Stimulated activated CD8-positive, alpha-beta memory T cell treated with anti-CD3 and anti-CD28 coated beads, Interleukin-12 subunit alpha, Interleukin-12 subunit beta, amount 100 ng/mL, for 24 hours (primary cell): ENCODE results near the gene FEN1.

Experiments
- DNase-seq: peaks from one replicate; pipeline ENCODE4 v3.0.0-alpha.2; 2020; ENCODE audit errors: extremely low read depth

Gene FEN1

GRCh38 chr11:61757213-61757862 lies 35.4 kb upstream of the FEN1 start:
- DNase-seq = no peak

DNA sequence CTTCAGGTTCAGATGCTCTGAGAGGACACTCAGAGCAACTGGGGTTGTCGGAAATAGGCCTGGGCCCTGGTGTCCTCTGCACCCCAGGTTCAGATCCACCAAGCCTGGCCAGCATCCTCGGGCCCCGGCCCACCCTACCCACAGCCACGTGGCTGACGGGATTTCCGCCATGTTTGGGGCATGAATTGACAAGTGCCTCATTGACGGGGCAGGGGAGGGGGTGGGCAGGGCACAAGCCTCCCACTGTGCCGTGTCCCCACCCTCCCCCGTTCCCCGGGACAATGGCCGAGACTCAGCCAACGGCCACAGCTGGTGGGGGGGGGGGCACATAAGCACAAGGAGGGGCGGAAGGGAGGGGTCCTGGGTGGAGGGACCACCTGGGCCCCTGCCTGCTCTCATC lies 31.8 kb upstream of the FEN1 start:
- no peak for DNase-seq

DNA sequence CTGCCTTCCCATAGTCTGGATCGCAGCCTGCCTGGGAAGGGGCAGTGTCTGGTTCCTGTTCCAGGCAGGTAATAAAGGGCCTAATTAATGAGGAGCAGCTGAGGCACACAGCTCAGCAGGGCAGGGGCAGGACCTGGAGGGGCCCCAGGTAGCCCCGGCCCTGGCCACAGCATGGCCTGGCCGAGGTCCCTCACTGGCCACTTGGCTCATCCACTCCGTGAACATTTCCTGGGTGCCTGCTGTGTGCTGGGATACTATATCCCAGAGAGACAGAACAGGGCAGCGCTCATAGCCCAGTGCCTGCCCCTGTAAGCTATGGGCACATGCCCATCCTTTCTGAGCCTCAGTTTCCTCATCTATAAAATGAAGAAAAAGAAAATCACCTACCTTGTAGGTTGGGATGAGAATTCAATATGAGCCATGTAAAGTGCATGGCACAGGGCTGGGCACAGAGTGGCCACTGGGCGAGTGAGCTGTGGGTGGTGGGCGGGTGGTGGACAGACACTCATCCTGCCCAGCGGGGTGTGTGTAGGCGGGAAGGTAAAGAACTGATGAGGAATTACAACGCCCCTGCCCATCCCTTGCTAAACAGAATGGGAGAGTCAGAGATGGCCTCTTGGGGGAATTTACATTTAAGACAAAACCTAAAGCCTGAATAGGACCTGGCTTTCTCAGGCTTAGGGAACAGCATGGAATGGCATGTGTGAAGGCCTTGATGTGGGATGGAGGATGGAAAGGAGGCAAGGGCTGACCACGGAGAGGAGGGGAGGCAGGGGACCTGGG lies 31.1 kb upstream of the FEN1 start:
- no peak for DNase-seq

- no peak for DNase-seq
Measured at GRCh38 chr11:61762223-61762615, 30.5 kb upstream of the FEN1 start.

DNA sequence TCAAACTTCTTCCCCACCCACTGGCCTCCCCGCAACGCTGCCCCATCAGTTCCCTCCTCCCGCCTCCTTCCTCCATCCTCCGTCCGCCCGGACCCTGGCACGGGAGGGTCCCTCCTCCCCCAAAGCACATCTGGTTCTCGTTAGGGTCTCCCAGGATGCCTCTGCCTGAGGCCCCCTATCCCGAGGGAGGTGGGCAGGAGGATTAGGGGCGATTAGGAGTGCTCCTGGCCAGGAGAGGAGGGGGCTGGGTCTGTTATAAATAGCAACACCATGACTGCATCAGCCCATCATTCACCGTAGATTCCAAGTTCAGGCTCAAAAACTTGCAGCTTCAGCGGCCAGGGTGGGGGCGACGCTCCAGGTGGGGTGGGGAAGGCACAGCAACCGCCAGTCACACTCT lies 29.9 kb upstream of the FEN1 start:
- DNase-seq = no peak

GRCh38 chr11:61763930-61764605 lies 28.6 kb upstream of the FEN1 start:
- DNase-seq = no peak

DNA sequence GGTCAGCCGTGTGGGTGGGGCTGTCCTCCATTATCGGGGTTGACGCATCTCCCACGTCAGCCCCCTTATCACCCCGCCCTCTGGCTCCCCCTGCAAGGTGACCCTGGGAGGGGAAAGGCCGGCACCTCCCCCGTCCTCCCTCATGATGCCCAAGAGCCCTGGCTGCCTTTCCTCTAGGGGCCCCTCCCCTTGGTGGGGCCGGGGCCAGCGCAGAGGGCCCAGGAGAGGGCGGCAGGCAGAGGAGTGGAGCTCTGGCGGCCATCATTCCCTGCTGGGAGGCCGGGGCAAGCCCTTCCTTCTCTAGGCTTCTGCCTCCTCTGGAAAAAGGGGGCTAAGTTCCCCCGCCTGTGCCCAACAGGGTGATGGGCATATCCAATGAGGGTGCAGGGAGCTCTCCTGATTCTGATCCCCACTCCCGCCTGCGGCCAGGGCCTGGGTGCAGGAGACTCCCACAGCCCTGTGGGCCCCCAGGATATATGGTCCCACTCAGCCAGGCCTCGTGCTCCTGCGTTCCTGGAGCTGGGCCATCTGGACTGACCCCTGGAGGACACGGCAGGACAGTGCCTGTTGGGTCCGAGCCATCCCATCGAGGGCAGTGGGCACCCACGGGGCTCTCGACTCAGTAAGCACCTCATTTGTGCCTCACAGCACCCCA lies 28.0 kb upstream of the FEN1 start:
- no peak for DNase-seq

- no peak for DNase-seq
Measured at GRCh38 chr11:61765550-61766253, 27.0 kb upstream of the FEN1 start.

- DNase-seq = no peak
Measured at GRCh38 chr11:61766353-61766841, 26.3 kb upstream of the FEN1 start.

DNA sequence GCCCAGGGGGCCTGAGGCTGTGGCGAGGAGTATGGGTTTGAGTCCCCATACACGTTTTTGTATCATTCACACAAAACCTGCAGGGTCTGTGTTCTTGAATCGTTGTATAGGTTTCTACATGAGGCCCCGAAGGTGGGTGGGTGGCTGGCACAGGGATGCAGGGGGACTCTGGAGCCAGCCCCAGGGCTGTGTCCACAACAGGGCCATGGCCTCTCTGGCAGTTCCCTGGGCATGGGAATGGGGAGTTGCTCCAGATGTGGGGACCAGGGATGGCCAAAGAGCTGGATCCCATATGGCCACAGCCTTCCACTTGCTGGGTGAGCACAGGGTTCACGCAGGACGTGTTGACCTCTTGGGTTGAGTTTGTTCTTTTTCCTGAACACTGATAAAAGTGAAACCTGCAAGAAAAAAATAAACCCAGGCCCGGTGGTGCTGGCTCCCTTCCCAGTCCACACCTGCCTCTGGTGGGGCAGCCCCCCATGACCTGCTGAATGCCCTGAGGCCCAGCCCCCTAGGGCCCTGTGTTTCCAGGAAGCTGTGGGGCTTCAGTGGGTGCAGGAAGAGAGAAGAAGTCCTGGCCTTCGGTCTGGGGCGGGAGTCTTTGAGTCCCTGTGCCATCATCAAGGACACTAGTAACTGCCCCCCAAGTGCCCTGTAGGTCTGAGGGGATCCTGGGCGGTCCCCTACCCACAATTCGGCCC lies 24.2 kb upstream of the FEN1 start:
- no peak for DNase-seq

GRCh38 chr11:61769169-61769920 lies 23.4 kb upstream of the FEN1 start:
- DNase-seq = no peak

- DNase-seq = no peak
Measured at GRCh38 chr11:61769946-61770683, 22.6 kb upstream of the FEN1 start.

DNA sequence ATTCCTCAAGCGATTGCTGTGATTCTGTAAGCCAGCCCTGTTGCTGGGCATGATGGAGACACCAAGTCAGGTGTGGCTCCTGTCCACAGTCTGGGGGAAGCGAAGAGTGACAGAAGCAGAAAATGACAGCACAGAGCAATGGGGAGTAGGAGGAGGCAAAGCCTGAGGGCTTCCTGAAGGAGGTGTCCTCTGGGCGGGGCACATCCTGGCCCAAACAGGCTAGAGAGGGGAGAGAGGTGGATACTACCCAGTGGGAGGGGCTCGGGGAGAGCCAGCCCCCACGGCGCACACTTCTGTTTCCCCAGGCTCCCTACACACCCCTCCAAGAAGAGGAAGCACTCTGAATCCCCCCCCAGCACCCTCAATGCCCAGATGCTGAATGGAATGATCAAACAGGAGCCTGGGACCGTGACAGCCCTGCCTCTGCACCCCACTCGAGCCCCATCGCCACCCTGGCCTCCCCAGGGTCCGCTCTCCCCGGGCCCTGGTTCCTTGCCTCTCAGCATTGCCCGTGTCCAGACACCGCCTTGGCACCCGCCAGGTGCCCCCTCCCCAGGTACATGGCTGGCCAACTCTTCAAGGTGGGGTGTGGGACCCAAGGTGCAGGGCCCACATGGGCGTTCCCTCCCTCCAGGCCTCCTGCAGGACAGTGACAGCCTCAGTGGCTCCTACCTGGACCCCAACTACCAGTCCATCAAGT lies 21.4 kb upstream of the FEN1 start:
- DNase-seq = no peak

DNA sequence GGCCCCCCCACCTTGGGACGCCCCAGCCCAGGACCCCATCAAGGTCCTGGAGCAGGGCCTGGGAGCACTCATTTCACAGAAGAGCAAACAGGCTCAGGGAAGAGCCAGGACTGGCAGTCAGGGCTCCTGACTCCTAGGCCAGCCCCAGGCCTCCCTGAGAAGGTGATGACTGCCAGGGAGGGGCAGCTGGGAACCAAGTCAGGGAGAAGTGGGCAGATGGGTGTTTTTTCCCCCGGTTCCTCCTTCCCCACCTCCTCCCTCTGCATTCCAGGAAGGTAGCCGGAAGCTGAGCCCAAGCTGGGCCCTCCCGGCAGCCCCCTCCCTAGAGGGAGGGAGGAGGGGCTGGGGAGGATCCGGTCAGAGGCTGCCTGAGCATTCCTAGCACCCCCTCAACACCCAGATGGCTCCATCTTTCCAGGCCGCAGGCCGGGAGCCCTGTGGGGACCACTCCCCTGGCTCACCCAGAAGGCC lies 20.7 kb upstream of the FEN1 start:
- no peak for DNase-seq

DNA sequence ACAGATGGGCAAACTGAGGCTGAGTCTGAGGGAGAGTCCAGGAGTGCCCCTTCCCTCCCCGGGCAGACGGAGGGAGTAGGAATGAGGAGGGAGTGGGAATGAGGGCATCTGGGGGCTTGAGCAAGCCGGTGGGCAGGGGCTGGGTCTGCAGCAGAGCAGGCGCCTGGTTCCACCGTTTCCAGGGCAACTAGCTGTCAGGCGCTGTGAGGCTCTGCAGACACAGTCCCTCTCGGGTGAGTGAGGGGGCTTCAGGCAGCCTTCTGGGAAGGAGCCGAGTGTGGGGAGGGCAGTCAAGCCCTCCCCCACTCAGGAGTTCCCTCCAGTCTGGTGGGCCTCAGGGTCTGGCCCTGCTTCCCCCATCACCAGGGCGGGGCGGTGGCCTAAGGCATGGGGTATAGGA lies 19.4 kb upstream of the FEN1 start:
- DNase-seq = no peak

GRCh38 chr11:61773809-61774208 lies 18.9 kb upstream of the FEN1 start:
- no peak for DNase-seq

DNA sequence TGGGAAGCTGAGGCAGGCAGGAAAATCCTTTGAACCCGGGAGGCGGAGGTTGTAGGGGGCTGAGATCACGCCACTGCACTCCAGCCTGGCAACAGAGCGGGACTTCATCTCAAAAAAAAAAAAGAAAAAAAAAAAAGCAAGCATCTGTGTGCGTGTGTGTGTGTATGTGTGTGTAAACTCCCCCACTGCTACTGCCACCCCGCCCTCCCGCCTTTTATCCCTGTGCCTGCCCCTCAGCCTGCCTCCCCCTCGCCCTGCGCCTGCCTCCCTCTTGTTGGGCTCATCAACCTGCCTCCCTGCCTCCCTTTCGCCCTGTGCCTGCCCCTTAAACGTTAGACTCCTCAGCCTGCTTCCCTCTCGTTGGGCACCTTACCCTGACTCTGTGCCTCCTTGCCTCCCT lies 18.3 kb upstream of the FEN1 start:
- DNase-seq = no peak

DNA sequence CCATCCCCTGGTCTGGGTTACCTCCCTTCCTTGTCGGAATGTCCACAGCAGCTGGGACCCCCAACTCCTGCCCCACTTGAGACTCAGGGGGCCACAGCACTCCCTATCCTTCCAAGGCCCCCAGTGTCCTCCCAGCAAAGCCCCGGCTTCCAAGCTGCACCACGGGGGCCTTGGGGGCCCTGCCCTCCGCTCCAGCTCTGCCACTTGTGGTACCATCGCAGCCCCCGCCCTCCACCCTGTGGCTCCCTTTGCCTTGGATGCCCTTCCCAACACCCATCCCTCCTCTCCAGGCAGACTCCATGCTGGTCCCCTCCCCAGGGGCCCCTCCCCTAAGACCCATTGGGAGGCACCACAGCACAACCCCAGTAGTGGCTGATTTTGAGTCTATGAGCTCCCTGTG lies 17.6 kb upstream of the FEN1 start:
- no peak for DNase-seq
